Kidney epithelial cell (primary cell): ENCODE results near the gene PPP1R13L. TPM values are rescaled to one million over a fixed set of nuclear protein-coding genes. Genes with fewer than 3 reads are reported as not detected.
A peak's percentile ranks its signal among the peaks of the same experiment; 100 is the strongest.

Experiments
- DNase-seq: peaks from one replicate; pipeline ENCODE4 v3.0.0-alpha.2; 2010; ENCODE audit warnings: low read depth
- H3K27me3 ChIP-seq: 2 replicates; pipeline ENCODE4 v1.6.0; 2011; ENCODE audit warnings: low read length; ENCODE audit not compliant: control insufficient read depth, insufficient read depth
- H3K36me3 ChIP-seq: 2 replicates; pipeline ENCODE4 v1.5.1; 2011; ENCODE audit warnings: low read length; ENCODE audit not compliant: control insufficient read depth, insufficient read depth
- H3K4me3 ChIP-seq: 2 replicates; pipeline ENCODE4 v1.5.1; 2011; ENCODE audit warnings: low read depth, mild to moderate bottlenecking, control low read depth, low read length
- total RNA-seq: library from RNA; depleted of rRNA; stranded (reverse); fragments of >200 nt; gene quantifications from 2 replicates; pipeline ENCODE4 v1.2.3, GENCODE V29; 2015
- TF ChIP-seq, protein P1 (sequence below): IDR thresholded peaks from 2 replicates; pipeline ENCODE4 v1.5.1; 2011; ENCODE audit warnings: mild to moderate bottlenecking, moderate library complexity, low read length, control low read depth, inconsistent platforms; ENCODE audit not compliant: insufficient read depth, poor library complexity, severe bottlenecking

Gene PPP1R13L
- total RNA-seq, 1 donor from 2014 or later, result 30.9 TPM

GRCh38 chr19:45370410-45371204, 34.3 kb downstream of the PPP1R13L start, which contains the start of gene ERCC2:
TSS of gene ERCC2 (minus strand) at chr19:45370573. CDS start at chr19:45370540, 33 bp downstream.
- H3K4me3 ChIP-seq, result peak within 1 kb of the TSS; percentile 61
- H3K27me3 ChIP-seq, result no peaks in the 10 kb centered on the region
- H3K36me3 ChIP-seq, result no peaks in the 10 kb centered on the region
- DNase-seq, result peak; percentile 70
- TF ChIP-seq, protein P1, sequence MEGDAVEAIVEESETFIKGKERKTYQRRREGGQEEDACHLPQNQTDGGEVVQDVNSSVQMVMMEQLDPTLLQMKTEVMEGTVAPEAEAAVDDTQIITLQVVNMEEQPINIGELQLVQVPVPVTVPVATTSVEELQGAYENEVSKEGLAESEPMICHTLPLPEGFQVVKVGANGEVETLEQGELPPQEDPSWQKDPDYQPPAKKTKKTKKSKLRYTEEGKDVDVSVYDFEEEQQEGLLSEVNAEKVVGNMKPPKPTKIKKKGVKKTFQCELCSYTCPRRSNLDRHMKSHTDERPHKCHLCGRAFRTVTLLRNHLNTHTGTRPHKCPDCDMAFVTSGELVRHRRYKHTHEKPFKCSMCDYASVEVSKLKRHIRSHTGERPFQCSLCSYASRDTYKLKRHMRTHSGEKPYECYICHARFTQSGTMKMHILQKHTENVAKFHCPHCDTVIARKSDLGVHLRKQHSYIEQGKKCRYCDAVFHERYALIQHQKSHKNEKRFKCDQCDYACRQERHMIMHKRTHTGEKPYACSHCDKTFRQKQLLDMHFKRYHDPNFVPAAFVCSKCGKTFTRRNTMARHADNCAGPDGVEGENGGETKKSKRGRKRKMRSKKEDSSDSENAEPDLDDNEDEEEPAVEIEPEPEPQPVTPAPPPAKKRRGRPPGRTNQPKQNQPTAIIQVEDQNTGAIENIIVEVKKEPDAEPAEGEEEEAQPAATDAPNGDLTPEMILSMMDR, result no peak

- no peak for DNase-seq
- TF ChIP-seq, protein P1, result no peak
- Histone ChIP-seq H3K4me3 (no peak overlapping the region), H3K36me3 (peaks cover 1% of the 10 kb centered on the region), H3K27me3 (no peaks in the 10 kb centered on the region)
These were observed 36.0 kb downstream of the PPP1R13L start for GRCh38 chr19:45368737-45369340.

DNA sequence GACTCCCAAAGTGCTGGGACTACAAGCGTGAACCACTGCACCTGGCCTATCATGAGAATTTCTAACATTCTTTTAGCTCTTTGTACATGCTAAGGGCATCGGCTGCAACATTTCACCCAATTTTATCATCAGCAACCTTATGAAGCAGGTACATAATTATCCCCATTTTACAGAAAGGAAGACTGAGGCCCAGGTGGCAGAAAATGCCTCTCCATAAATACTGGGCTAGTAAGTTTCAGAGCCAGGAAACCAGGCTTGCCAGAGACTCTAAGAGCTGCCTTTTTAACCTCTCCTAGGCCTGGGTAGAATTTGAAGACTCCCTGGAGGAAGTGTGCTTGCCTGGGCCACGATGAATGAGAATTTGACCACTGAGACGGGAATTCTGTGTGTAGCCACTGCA, 36.7 kb downstream of the PPP1R13L start:
- DNase-seq, result no peak
- TF ChIP-seq, protein P1, result no peak
- Histone ChIP-seq H3K4me3 (no peak overlapping the region), H3K27me3 (no peaks in the 10 kb centered on the region), H3K36me3 (peaks cover 1% of the 10 kb centered on the region)

- H3K27me3 ChIP-seq, result no peaks in the 10 kb centered on the region
- H3K36me3 ChIP-seq, result peaks cover 1% of the 10 kb centered on the region
- TF ChIP-seq, protein P1, result no peak
- H3K4me3 ChIP-seq, result no peak overlapping the region
- no peak for DNase-seq
These were observed 40.2 kb downstream of the PPP1R13L start for GRCh38 chr19:45364696-45365095.

- Histone ChIP-seq H3K36me3 (peaks cover 1% of the 10 kb centered on the region), H3K4me3 (no peak overlapping the region), H3K27me3 (no peaks in the 10 kb centered on the region)
- TF ChIP-seq, protein P1, result no peak
- DNase-seq, result no peak
These were observed 40.9 kb downstream of the PPP1R13L start for GRCh38 chr19:45363861-45364459.
